Left renal cortex interstitium (tissue), 4 donors: ENCODE data around the gene PNPLA7. TPM values are rescaled to one million over a fixed set of nuclear protein-coding genes. Genes with fewer than 3 reads are reported as not detected.

Experiments
- DNase-seq, 4 donors: peaks; one replicate each; pipeline ENCODE4 v3.0.0-alpha.2; 2013; ENCODE audit warnings: low read depth in 4 of 4, low spot score in 2 of 4, missing footprints in 1 of 4
- polyA plus RNA-seq, 4 donors: library from polyadenylated mRNA; unstranded; fragments of 120-200 nt; gene quantifications; one replicate each; pipeline ENCODE4 v1.2.1, GENCODE V29; 2013; ENCODE audit not compliant: insufficient read length in 4 of 4

The PNPLA7 gene
- polyA plus RNA-seq, 4 donors, result 1.4 to 3.9 (median 2.7) TPM

- DNase-seq, result no peak
Measured at GRCh38 chr9:137462986-137463930, 86.9 kb downstream of the PNPLA7 start.

GRCh38 chr9:137462396-137462985 is 87.7 kb downstream of the PNPLA7 start:
- DNase-seq, result no peak

GRCh38 chr9:137461663-137462395 is 88.4 kb downstream of the PNPLA7 start:
- DNase-seq, result no peak

- no peak for DNase-seq
Measured at GRCh38 chr9:137461316-137461662, 88.9 kb downstream of the PNPLA7 start.

- no peak for DNase-seq
Measured at GRCh38 chr9:137460363-137461315, 89.6 kb downstream of the PNPLA7 start.

- DNase-seq, result no peak
Measured at GRCh38 chr9:137459601-137460362, 90.4 kb downstream of the PNPLA7 start.

- DNase-seq, result peak in 3 of 4 donors; percentile 78 to 85 (median 84)
Measured at GRCh38 chr9:137459152-137459600, 91.0 kb downstream of the PNPLA7 start, which contains the start of gene NSMF. Gene NSMF, minus strand, starts transcription at chr9:137459334. Its CDS starts 232 bp downstream, at chr9:137459102.

- no peak for DNase-seq
Measured at GRCh38 chr9:137458194-137459151, 91.7 kb downstream of the PNPLA7 start.

- DNase-seq, result no peak
Measured at GRCh38 chr9:137457406-137458193, 92.6 kb downstream of the PNPLA7 start.

- no peak for DNase-seq
Measured at GRCh38 chr9:137456864-137457405, 93.3 kb downstream of the PNPLA7 start.

- no peak for DNase-seq
Measured at GRCh38 chr9:137456061-137456863, 93.9 kb downstream of the PNPLA7 start.

GRCh38 chr9:137455359-137455991 is 94.7 kb downstream of the PNPLA7 start:
- no peak for DNase-seq

GRCh38 chr9:137454597-137455358 is 95.4 kb downstream of the PNPLA7 start:
- DNase-seq, result no peak

GRCh38 chr9:137454145-137454596 is 96.0 kb downstream of the PNPLA7 start:
- no peak for DNase-seq

GRCh38 chr9:137453643-137454081 is 96.5 kb downstream of the PNPLA7 start:
- peak in 1 of 4 donors; percentile 55 for DNase-seq
